ENCODE measurements around the gene SPATA1.
"Not testable (repeated sequence)": the region's sequence is repeated elsewhere in the genome, so short reads cannot be mapped to it uniquely, and the experiment has no call there.

SPATA1 gene

GRCh38 chr1:84510165-84510564 lies 4.0 kb downstream of the SPATA1 start:
- no peak for DNase-seq

GRCh38 chr1:84510668-84511067 lies 4.5 kb downstream of the SPATA1 start:
- DNase-seq, result no peak

GRCh38 chr1:84524590-84524989 lies 18.4 kb downstream of the SPATA1 start:
- no peak for DNase-seq

DNA sequence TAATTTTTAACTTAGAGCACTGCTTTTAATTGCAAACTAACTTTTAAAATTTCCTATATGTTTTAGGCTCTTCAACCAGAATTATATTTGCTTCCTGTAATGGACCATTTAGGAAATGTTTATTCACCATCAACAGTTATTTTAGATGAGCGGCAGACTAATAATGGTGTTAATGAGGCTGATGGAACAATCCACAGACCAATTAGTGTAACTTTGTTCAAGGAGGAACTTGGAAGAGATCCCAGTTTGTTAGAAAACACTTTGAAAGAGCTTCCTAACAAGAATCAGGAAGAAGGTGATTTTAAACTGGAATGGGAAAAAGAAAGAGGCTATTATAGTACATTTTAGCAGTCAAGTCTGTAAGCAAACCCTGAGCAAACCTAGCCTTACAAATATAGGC lies 19.6 kb downstream of the SPATA1 start:
- DNase-seq, result no peak

DNA sequence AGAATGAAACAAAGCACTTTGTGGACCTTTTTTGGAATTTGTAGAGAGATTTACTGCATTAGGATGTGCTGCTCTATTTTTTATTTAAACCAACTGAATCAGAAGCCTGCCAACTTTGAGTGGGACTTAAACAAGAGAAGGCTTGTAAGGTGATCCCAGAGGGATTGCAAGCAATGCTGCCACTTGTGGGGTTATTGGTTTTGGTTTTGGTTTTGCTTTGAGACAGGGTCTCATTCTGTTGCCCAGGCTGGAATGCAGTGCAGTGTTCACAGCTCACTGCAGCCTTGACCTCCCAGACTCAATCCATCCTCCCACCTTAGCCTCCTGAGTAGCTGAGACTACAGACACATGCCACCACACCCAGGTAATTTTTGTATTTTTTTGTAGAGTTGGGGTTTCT lies 32.4 kb downstream of the SPATA1 start:
- no peak for DNase-seq

- no peak for DNase-seq
These were observed 33.8 kb downstream of the SPATA1 start for GRCh38 chr1:84539972-84540371.

DNA sequence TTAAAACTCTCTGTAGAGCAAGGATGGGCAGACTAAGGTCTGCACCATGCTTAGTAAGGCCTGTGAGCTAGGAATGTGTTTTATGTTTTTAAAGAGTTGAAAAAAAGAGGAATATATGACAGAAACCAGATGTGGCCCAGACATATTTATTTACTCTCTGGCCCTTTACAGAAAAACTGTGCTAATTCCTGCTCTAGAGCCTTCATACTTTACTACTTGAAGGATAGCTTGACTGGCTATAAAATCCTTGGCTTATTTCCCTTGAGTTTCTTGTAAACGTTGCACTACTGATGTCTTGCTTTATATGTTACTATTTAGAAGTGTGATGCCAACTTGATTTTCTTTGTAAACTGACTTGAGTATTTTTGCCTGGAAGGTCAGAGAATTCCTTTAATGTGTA lies 34.6 kb downstream of the SPATA1 start:
- no peak for DNase-seq

DNA sequence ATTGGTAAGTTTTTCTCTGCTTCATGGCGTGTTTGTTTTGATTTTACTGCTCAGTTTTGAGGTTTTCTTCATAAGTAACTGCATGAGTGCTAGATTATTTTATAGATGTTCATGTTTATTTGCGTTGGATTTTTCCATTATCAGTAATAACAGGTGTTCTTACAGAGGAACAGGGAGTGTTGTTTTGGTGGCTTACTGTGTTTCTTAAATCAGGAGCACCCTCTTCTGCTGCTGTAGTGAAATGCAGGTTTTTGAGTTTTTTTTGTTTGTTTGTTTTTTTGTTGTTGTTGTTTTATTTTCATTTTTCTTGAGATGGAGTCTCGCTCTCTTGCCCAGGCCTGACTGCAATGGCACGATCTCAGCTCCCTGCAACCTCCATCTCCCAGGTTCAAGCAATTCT lies 35.5 kb downstream of the SPATA1 start:
- DNase-seq, result no peak

DNA sequence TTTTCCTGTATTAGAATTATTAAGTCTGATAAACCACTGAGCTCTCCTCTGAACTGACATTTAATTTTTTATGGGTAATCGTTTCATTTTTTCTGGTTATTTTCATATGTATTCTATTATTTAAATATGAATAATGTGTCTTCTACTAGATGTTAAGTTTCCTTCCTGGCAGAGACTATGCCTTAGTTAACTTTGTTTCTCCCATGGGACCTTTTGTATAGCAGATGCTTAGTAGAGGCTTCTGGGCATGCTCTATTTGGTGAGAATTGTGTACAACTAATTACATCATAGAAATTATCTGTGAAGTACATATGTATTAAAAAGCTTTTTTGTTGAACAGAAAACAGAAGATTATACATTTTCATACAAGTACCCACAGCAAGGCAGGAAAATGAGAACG lies 44.6 kb downstream of the SPATA1 start:
- DNase-seq, result no peak

- DNase-seq, result no peak
These were observed 63.0 kb downstream of the SPATA1 start for GRCh38 chr1:84569216-84569615.

DNA sequence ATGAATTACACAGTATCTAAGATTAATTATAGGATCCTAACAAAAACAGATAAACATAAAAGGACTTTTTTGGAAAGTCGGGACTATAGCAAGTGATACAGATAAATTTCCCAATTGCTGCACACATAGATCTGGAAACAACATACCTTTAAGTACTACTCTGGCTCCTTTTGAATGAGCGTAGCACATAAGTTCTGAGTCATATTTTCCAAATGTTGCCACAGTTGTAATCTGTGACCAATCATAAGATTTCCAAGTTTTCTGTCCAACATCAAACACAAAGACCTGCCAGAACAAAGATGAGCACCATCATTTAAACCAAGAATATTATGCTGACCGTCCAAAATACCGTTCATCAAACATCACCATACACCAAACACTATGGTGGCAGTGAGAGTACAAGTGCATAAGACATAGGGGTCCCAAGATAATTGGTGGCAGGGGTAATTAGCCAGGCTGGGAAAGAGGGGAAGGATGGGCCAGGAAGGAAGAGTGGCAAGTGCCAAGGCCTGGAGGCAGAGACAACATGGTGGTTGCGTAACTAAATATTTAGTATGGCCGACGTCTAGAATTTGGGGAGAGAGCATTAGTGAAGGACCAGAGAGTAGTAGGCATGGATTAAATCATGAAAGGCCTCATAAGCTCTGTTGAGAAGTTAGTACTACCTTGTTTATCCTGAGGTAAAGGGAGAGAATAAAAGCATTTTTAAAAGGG lies 64.4 kb downstream of the SPATA1 start:
- DNase-seq, result peak; percentile 6

GRCh38 chr1:84571150-84571535 lies 65.0 kb downstream of the SPATA1 start:
- DNase-seq, result no peak

DNA sequence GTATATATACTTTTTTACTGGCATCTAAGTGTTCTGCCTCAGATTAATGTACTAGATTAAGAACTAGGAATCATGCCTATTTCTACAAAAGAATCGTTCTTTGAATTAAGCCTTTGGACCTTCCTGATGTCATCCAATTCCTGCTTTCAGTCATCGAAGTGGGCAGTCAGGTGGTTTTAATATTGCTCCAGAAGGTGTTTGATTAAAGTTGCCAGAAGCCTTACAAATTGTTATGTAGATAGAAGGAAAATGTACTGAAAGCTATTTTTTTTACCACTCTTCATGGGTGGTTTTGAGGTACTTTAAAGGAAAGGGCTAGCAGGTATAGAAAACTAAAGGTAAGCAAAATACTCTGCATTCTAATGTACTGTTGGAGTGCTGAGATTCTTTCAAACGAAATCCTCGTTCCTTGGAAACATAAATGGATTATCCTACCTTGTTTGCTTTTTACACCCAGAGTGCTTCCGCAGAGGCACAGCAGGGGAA lies 67.3 kb downstream of the SPATA1 start:
- peak; percentile 49 for DNase-seq

GRCh38 chr1:84573967-84574842 lies 68.0 kb downstream of the SPATA1 start, which contains the start of gene CTBS:
CTBS (minus strand) TSS chr1:84574440; CDS start chr1:84574415, 25 bp downstream.
- DNase-seq, result peak; percentile 91

DNA sequence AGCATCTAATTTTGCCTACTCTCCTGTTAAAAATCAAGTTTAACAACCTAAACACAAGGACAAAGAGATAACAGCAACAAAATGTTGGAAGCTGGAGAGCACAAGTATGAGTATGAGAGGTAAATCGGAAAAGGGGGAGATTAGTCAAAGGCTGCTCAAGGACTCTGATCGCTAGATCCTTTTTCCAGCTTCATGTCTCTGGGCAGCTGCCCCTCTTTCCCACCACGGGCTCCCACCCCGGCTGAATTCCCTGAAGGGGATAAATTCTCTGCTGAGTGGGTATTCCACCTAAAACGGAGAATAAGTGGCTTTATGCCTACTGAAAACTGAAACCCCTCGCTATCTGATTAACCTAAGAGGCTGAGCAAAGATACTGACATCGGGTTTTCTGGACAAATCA lies 68.8 kb downstream of the SPATA1 start:
- DNase-seq, result no peak

DNA sequence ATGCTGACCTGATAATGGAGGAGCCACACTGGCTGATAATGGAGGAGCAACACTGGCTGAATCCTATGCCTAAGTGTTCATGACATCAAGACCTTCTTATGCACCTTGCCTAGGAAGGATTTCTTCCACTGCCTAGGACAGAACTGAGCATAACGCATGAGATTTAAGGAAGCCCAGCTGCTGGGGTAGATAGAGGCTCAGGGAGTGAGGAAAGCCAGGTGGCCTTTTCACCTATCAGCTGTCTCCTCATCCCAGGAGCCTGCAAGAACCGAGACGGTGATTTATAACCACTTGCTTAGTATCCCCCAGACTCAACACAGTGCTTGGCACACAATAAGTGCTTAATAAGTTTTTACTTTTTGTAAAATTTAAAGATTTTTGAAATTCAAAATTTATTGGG lies 75.5 kb downstream of the SPATA1 start:
- no peak for DNase-seq

DNA sequence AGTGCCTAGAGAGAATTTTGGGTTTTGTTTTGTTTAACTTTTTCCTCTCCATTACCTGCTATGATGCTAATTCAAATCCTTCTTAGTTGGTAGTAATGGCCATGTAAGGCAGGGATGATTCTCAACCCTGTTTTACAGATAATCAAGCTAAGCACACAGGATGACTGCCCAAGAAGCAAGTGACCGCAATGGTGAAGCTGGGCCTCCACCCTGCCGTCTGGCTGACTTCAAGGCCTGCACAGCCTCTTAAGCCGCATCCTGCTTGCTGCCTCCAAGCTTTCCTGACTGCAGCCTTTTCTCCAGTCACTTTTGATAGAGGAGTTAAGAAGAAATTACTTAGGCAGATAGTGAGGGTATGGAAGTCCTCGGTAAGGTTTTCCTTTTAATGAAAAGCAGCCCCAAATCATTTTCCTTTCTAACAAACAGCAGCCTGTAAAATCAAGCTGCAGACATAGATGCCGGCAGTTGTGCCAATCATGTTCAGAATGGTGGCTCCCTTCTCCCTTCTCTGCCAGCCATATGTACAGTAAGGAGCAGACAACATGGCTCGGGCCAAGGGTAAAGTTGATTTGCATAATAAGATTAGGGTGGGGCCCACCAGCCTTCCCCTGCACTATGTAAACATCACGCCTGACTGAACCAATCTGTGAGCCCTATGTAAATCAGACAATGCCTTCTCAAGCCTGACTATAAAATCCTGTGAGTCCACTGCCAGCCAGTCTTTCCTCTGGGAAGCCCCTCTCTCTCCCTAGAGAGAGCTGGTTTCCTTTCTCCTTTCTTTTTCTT lies 76.8 kb downstream of the SPATA1 start:
- no peak for DNase-seq

GRCh38 chr1:84583648-84584047 lies 77.5 kb downstream of the SPATA1 start:
- no peak for DNase-seq

- DNase-seq, result no peak
These were observed 77.9 kb downstream of the SPATA1 start for GRCh38 chr1:84584126-84584525.

GRCh38 chr1:84585803-84586202 lies 79.6 kb downstream of the SPATA1 start:
- DNase-seq, result no peak

DNA sequence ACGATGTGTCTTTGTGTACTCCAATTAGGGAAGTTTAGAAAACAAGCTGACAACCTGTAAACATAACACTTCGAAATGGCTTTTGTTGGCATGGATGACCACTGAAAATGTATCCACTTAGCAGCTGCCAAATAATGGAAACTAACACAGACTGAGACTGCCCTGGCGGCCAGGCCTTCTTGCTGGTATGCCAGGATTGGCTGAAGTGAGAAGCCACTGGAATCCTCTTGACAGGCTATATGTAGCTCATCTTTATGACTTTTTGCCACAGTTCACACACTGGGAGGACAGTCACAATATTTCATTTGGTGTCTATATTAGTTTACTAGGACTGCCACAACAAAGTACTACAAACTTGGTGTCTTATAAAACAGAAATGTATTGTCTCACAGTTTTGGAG lies 80.9 kb downstream of the SPATA1 start:
- DNase-seq, result no peak

DNA sequence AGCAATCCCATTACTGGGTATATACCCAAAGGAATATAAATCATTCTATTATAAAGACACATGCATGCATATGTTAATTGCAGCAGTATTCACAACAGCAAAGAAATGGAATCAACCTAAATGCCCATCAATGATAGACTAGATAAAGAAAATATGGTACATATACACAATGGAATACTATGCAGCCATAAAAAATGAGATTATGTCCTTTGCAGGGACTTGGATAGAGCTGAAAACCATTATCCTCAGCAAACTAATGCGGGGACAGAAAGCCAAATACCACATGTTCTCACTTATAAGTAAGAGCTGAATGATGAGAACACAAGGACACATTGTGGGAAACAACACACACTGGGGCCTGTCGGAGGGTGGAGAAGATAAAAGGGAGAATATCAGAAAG lies 88.8 kb downstream of the SPATA1 start:
- not testable (repeated sequence) for DNase-seq

DNA sequence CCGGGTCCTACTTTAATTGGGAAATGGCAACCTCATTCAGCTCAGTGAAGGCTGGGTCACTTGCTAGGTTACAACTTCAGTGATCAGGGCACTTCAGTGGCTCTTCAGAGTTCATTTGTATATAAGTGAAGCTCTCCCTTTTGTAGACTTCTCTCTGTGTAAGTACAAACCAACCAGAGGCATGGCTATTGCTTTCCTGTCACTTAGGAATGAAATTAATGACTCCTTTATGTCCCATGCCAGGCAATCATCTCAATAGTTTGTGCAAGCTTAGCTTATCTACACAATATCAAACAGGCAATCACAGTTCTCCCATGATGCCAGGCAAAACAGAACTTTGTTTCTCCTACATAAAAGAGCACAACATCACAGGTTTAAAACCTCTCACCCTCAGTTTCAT lies 90.8 kb downstream of the SPATA1 start:
- DNase-seq, result no peak

Data from activated CD4-positive, alpha-beta T cell treated with anti-CD3 and anti-CD28 coated beads, Interleukin-2, amount 50 U/mL, for 16 hours (primary cell).